IMR-90 (cell line): ENCODE measurements around the gene CSPG5. TPM values are rescaled to one million over a fixed set of nuclear protein-coding genes. Genes with fewer than 3 reads are reported as not detected.

Source experiments
- ATAC-seq: fragments of 200-7000 bp; cut with Tn5 transposase; 2 replicates; pipeline ENCODE4 v1.9.1; 2020; ENCODE audit warnings: low read depth, mild to moderate bottlenecking, moderate library complexity
- BruUV-seq: library from RNA; stranded (reverse); fragments of 400-500 nt; replicated peaks from 2 replicates; lab custom pipeline; 2021; lab: Mats Ljungman, UMichigan
- CTCF ChIA-PET: fragments of 300-600 bp; formaldehyde crosslinking; extraction: SDS; loops from one replicate; lab custom pipeline; 2021; ENCODE audit warnings: antibody characterized with exemption; lab: Yijun Ruan, JAX
- POLR2A ChIA-PET: fragments of 300-600 bp; sonication (Branson Sonifier 250); formaldehyde crosslinking; loops from one replicate; lab custom pipeline; 2022; ENCODE audit warnings: antibody characterized with exemption; ENCODE audit not compliant: unreplicated experiment; lab: Charles Lee
- DNase-seq: peaks from one replicate; pipeline ENCODE4 v3.0.0; 2013
- H2AFZ ChIP-seq: replicated peaks from 2 replicates; pipeline ENCODE3; 2013; ENCODE audit warnings: low read length, mild to moderate bottlenecking; ENCODE audit not compliant: poor library complexity
- H2AK5ac ChIP-seq: 2 replicates; pipeline ENCODE4 v1.6.1; 2013; ENCODE audit warnings: low read depth, low read length, inconsistent platforms
- H2AK9ac ChIP-seq: replicated peaks from 2 replicates; pipeline ENCODE3; 2013; ENCODE audit warnings: mild to moderate bottlenecking, low read depth, low read length, moderate library complexity; ENCODE audit not compliant: poor library complexity
- H2BK120ac ChIP-seq: 2 replicates; pipeline ENCODE4 v1.6.1; 2013; ENCODE audit warnings: low read depth, low read length, inconsistent platforms
- H2BK15ac ChIP-seq: 3 replicates; pipeline ENCODE4 v1.6.1; 2013; ENCODE audit warnings: low read depth, low read length, inconsistent platforms
- H2BK20ac ChIP-seq: 2 replicates; pipeline ENCODE4 v1.6.1; 2013; ENCODE audit warnings: low read depth, mild to moderate bottlenecking, inconsistent platforms, low read length, moderate library complexity
- H2BK5ac ChIP-seq: 2 replicates; pipeline ENCODE4 v1.6.1; 2013; ENCODE audit warnings: mild to moderate bottlenecking, low read depth, low read length, inconsistent platforms; ENCODE audit not compliant: poor library complexity, severe bottlenecking
- H3K14ac ChIP-seq: replicated peaks from 2 replicates; pipeline ENCODE4 v1.6.1; 2013; ENCODE audit warnings: low read depth, low read length, inconsistent platforms
- H3K18ac ChIP-seq: 2 replicates; pipeline ENCODE4 v1.6.1; 2013; ENCODE audit warnings: low read depth, low read length, control low read depth
- H3K23ac ChIP-seq: 2 replicates; pipeline ENCODE4 v1.6.1; 2013; ENCODE audit warnings: low read depth, low read length, inconsistent platforms
- H3K27ac ChIP-seq: 2 replicates; pipeline ENCODE4 v1.5.1; 2013; ENCODE audit warnings: mild to moderate bottlenecking, control low read depth, low read length; ENCODE audit not compliant: insufficient read depth
- H3K27me3 ChIP-seq: 2 replicates; pipeline ENCODE4 v1.6.1; 2013; ENCODE audit warnings: low read length; ENCODE audit not compliant: control insufficient read depth, insufficient read depth
- H3K36me3 ChIP-seq: 2 replicates; pipeline ENCODE4 v1.6.1; 2013; ENCODE audit warnings: low read length, mixed read lengths; ENCODE audit not compliant: control insufficient read depth, insufficient read depth
- H3K4ac ChIP-seq: 2 replicates; pipeline ENCODE4 v1.6.1; 2013; ENCODE audit warnings: low read depth, low read length, inconsistent platforms
- H3K4me1 ChIP-seq: 2 replicates; pipeline ENCODE4 v1.6.1; 2013; ENCODE audit warnings: low read length, mixed read lengths; ENCODE audit not compliant: control insufficient read depth, insufficient read depth
- H3K4me2 ChIP-seq: 2 replicates; pipeline ENCODE4 v1.6.1; 2013; ENCODE audit warnings: low read depth, mild to moderate bottlenecking, control low read depth, low read length, moderate library complexity
- H3K4me3 ChIP-seq: 2 replicates; pipeline ENCODE4 v1.5.1; 2013; ENCODE audit warnings: low read depth, mild to moderate bottlenecking, control low read depth, low read length, moderate library complexity; ENCODE audit not compliant: insufficient read depth
- H3K56ac ChIP-seq: 2 replicates; pipeline ENCODE4 v1.6.1; 2013; ENCODE audit warnings: low read length, inconsistent platforms; ENCODE audit not compliant: insufficient read depth; ENCODE audit errors: extremely low read depth
- H3K79me1 ChIP-seq, 2 experiments: 2 replicates each; pipeline ENCODE4 v1.6.1; 2013; ENCODE audit warnings: low read length in 2 of 2, inconsistent platforms in 1 of 2, low read depth in 1 of 2
- H3K9ac ChIP-seq: 2 replicates; pipeline ENCODE4 v1.6.1; 2013; ENCODE audit warnings: low read depth, low read length, control low read depth
- H3K9me1 ChIP-seq: 2 replicates; pipeline ENCODE4 v1.6.1; 2013; ENCODE audit warnings: low read length, inconsistent platforms; ENCODE audit not compliant: insufficient read depth
- H3K9me3 ChIP-seq: 2 replicates; pipeline ENCODE4 v1.6.1; 2013; ENCODE audit warnings: low read length; ENCODE audit not compliant: control insufficient read depth, insufficient read depth
- H4K20me1 ChIP-seq: 2 replicates; pipeline ENCODE4 v1.6.1; 2013; ENCODE audit warnings: low read length, inconsistent platforms; ENCODE audit not compliant: insufficient read depth
- H4K5ac ChIP-seq: 2 replicates; pipeline ENCODE4 v1.6.1; 2013; ENCODE audit warnings: mild to moderate bottlenecking, low read depth, low read length, control low read depth
- H4K8ac ChIP-seq, 2 experiments: 2 replicates each; pipeline ENCODE4 v1.6.1; 2013; ENCODE audit warnings: low read depth in 2 of 2, low read length in 2 of 2, control low read depth in 1 of 2, inconsistent platforms in 1 of 2
- H4K91ac ChIP-seq: 2 replicates; pipeline ENCODE4 v1.6.1; 2013; ENCODE audit warnings: low read depth, low read length, inconsistent platforms; ENCODE audit not compliant: insufficient read depth
- CEBPB ChIP-seq: IDR thresholded peaks from 2 replicates; pipeline ENCODE4 v1.6.1; 2012; ENCODE audit warnings: low read depth, low read length, improper control_type of control experiment
- CHD1 ChIP-seq: IDR thresholded peaks from 2 replicates; pipeline ENCODE4 v1.6.1; 2012; ENCODE audit warnings: low read depth, low read length, improper control_type of control experiment
- MAZ ChIP-seq: IDR thresholded peaks from 2 replicates; pipeline ENCODE4 v1.6.1; 2012; ENCODE audit warnings: low read depth, mild to moderate bottlenecking, low read length, improper control_type of control experiment, moderate library complexity, borderline replicate concordance
- NFE2L2 ChIP-seq: fragments of 150-350 bp; IDR thresholded peaks from 2 replicates; pipeline ENCODE4 v1.6.1; 2016; ENCODE audit warnings: low read depth, mild to moderate bottlenecking, low read length
- RCOR1 ChIP-seq: IDR thresholded peaks from 2 replicates; pipeline ENCODE4 v1.6.1; 2012; ENCODE audit warnings: mild to moderate bottlenecking, low read length, improper control_type of control experiment; ENCODE audit not compliant: insufficient replicate concordance
- RFX5 ChIP-seq: IDR thresholded peaks from 2 replicates; pipeline ENCODE4 v1.8.0; 2012; ENCODE audit warnings: low read depth, mild to moderate bottlenecking, low read length, moderate library complexity
- dilution Hi-C: fragments of 300-500 bp; cut with HindIII; formaldehyde crosslinking; loops from one replicate; pipeline ENCODE4 v1.14.3; 2018; ENCODE audit warnings: low sequenced_read_pairs; ENCODE audit not compliant: unreplicated experiment
- in situ Hi-C: fragments of 300-500 bp; cut with MboI; formaldehyde crosslinking; loops from 3 replicates; pipeline ENCODE4 v1.14.3; 2019; ENCODE audit warnings: low sequenced_read_pairs, inconsistent platforms, mixed read lengths
- intact Hi-C: fragments of 100-400 bp; cut with micrococcal nuclease; formaldehyde crosslinking; loops from 2 replicates; pipeline ENCODE4 v1.10.0; 2022
- polyA plus RNA-seq, 3 experiments: library from polyadenylated mRNA; depleted of rRNA; stranded (reverse); fragments of >200 nt; gene quantifications; 2 replicates each; pipeline ENCODE4 v1.2.3, GENCODE V29; 2012; ENCODE audit warnings: low replicate concordance in 1 of 3
- total RNA-seq: library from RNA; depleted of rRNA; stranded (reverse); fragments of >200 nt; gene quantifications from 2 replicates; pipeline ENCODE4 v1.2.3, GENCODE V29; 2012
- TF ChIP-seq, protein P1 (sequence below): fragments of 150-350 bp; IDR thresholded peaks from 2 replicates; pipeline ENCODE4 v1.6.1; 2017; ENCODE audit warnings: mild to moderate bottlenecking, antibody characterized with exemption, low read length, low read depth

Gene CSPG5
- total and polyA plus RNA-seq, 2 of the 4 experiments (the other 2 are of a cell fraction), result under 0.01 to 0.10 TPM

DNA sequence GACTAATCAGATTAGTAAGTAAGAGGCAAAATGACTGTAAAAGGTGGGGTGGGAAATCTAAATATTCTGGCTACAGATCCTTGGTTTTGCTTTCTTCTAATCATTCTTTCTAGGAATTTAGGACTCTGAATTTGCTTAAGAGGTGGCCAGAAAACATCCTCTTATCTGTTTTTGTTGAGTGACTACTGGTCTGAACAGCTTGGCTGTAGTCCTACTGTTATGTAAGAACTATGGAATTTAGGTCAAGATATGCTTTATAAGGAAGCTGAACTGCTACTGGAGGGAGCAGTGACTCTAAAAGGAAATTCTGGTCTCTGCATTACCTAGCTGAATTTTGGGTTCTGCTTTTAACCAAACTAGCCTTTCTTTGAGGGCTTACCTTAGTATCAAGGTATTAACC lies 33.5 kb upstream of the CSPG5 start:
- dilution Hi-C loops, result no loop called here
- ATAC-seq, result peak; percentile 96
- peak overlapping the region; percentile 28; the same call in 1 of the 2 replicates for H3K4me2 ChIP-seq

More for the DNA sequence above, 33.5 kb upstream of the CSPG5 start:
- Histone ChIP-seq H2BK5ac (no peak overlapping the region), H2AFZ (no peak overlapping the region), H2BK120ac (no peak overlapping the region), H3K14ac (no peak overlapping the region), H4K8ac (no peak overlapping the region), H2AK5ac (no peak overlapping the region), H3K9ac (no peak overlapping the region), H3K23ac (no peak overlapping the region), H3K4ac (no peak overlapping the region), H2BK15ac (no peak overlapping the region), H2BK20ac (no peak overlapping the region), H3K4me3 (no peak overlapping the region), H3K4me1 (peaks cover 4% of the 10 kb centered on the region; the same call in 1 of the 2 replicates), H3K9me3 (no peaks in the 10 kb centered on the region), H2AK9ac (no peak overlapping the region), H3K36me3 (peaks cover 22% of the 10 kb centered on the region), H4K91ac (no peak overlapping the region), H3K27me3 (no peaks in the 10 kb centered on the region), H4K5ac (no peak overlapping the region), H4K20me1 (peaks cover 13% of the 10 kb centered on the region; the same call in 1 of the 2 replicates), H3K9me1 (peaks cover 13% of the 10 kb centered on the region), H3K27ac (no peak overlapping the region), H3K56ac (no peak overlapping the region), H3K79me1 (peaks cover 8 to 27% of the 10 kb centered on the region in 2 experiments), H3K18ac (no peak overlapping the region)
- ChIA-PET CTCF (interaction anchor here (1.6 kb wide), 1 partner anchor 23 kb away, joined by 3 read pairs; no protein-coding TSS in a partner anchor), POLR2A (no interaction called here)
- in situ Hi-C loops, result no loop called here
- no TSS peak for BruUV-seq
- TF ChIP-seq, protein P1, sequence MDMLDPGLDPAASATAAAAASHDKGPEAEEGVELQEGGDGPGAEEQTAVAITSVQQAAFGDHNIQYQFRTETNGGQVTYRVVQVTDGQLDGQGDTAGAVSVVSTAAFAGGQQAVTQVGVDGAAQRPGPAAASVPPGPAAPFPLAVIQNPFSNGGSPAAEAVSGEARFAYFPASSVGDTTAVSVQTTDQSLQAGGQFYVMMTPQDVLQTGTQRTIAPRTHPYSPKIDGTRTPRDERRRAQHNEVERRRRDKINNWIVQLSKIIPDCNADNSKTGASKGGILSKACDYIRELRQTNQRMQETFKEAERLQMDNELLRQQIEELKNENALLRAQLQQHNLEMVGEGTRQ, result no peak
- TF ChIP-seq CHD1, result no peak
- no peak for TF ChIP-seq MAZ
- no peak for TF ChIP-seq NFE2L2
- no peak for TF ChIP-seq RFX5
- no peak for TF ChIP-seq RCOR1
- TF ChIP-seq CEBPB, result 0 out of 2 replicates have a peak, but pooled peaks have one; percentile 21
- intact Hi-C loops, result no loop called here
- DNase-seq, result peak; percentile 86
